ENCODE measurements around the gene RMND5A. TPM values are rescaled to one million over a fixed set of nuclear protein-coding genes. Genes with fewer than 3 reads are reported as not detected.

Gene RMND5A
- polyA plus RNA-seq, 1 of the 3 experiments (the other 2 are of a cell fraction) = 4.3 TPM

DNA sequence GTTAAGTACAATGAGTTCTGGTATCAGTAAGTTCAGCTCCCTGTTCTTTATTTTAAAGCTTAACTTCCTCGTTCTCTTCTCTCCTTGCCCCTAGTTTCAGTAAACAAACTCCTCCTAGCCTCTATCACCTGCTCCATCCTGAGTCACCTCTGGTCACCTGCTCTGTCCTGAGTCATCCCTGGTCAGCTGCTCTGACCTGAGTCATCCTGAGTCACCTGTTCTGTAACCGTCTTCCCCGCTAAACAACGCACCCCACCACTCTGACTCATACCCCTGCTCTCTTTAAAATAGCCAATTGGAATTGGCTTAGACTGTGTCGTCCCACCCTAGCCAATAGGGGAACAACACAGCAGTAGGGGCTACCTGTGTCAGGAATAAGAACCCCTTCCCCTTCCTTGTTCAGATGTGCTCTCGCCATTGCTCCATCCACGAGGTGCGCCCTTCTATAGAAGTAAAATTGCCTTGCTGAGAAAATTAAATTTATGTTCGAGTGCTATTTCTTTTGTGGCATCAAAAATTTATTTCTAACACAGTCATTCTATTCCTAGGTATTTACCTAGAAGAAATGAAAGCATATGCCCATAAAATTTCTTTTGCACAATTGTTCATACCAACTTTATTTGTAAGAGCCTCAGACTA is 24.9 kb upstream of the RMND5A start (continued):
- no peak for TF ChIP-seq SIN3A (IDR thresholded peaks at IDR 0.05; ENCODE audit: borderline replicate concordance, low read depth, low read length)

DNA sequence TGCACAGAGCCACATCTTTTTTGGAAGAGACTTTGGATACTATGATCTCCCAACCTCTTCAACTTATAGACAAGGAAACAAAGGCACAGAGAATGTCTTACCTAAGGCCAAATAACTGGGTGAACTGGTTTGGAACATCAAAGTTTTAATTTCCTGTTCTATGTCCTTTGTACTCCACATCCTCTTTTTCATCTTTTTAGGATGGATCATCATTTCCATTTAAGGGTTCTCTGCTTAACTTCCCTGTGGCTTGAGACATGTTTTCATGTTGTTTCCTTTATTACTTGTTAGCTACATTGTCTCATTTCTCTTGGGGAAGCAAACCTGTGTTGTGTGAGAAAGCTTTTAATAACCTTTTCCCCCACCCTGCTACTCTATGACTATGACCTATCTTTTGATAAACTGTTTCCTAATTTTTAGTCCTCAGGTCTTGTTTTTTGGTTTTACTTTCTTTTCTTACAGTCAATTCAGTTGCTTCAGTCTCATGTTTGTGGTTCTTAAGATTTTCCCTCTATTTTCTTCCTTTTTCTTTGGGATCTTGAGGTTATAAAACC is 22.5 kb upstream of the RMND5A start:
- no peaks in the 10 kb centered on the region for H3F3A ChIP-seq (replicated peaks; ENCODE audit: insufficient read depth)
- H3K27ac ChIP-seq (ENCODE audit: low read depth in 2 of 2, low read length in 1 of 2) = no peak overlapping the region
- no peaks in the 10 kb centered on the region for H3K36me3 ChIP-seq (replicated peaks in 1 of 2; ENCODE audit: control insufficient read depth in 1 of 2, insufficient read depth in 2 of 2, low read length in 1 of 2)
- no peaks in the 10 kb centered on the region for H3K4me1 ChIP-seq (ENCODE audit: control insufficient read depth in 1 of 2, insufficient read depth in 2 of 2, low read depth in 1 of 2, low read length in 1 of 2)
- H3K79me2 ChIP-seq (ENCODE audit: insufficient read depth) = no peaks in the 10 kb centered on the region
- no peak overlapping the region for H3K4me2 ChIP-seq
- no peaks in the 10 kb centered on the region for H3K9me2 ChIP-seq
- no peak overlapping the region for H3K4me3 ChIP-seq (ENCODE audit: low read depth in 2 of 2, low read length in 1 of 2)
- peaks cover 7% of the 10 kb centered on the region; the same call in 1 of the 2 replicates for H3K9me3 ChIP-seq
- H2AFZ ChIP-seq (ENCODE audit: low read depth) = no peak overlapping the region; the same call in 1 of the 2 replicates
- H4K20me1 ChIP-seq (ENCODE audit: insufficient read depth) = no peaks in the 10 kb centered on the region
- POLR2A ChIA-PET = no interaction called here
- H3K9ac ChIP-seq = no peak overlapping the region
- no peak for DNase-seq
- no peaks in the 10 kb centered on the region for H3K27me3 ChIP-seq (ENCODE audit: insufficient read depth)
- TF ChIP-seq, protein P1, sequence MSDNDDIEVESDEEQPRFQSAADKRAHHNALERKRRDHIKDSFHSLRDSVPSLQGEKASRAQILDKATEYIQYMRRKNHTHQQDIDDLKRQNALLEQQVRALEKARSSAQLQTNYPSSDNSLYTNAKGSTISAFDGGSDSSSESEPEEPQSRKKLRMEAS (IDR thresholded peaks at IDR 0.05; ENCODE audit: low read depth) = no peak
- TF ChIP-seq TEAD4 (IDR thresholded peaks at IDR 0.05; ENCODE audit: borderline replicate concordance, insufficient read depth) (no peak), ELF1 (IDR thresholded peaks at IDR 0.05) (no peak), EP300 (IDR thresholded peaks at IDR 0.05; ENCODE audit: borderline replicate concordance in 1 of 2, low read depth in 1 of 2, low read length in 1 of 2) (no peak), RXRA (IDR thresholded peaks at IDR 0.05; ENCODE audit: borderline replicate concordance, low read depth) (no peak), SMC3 (IDR thresholded peaks at IDR 0.05; ENCODE audit: low read depth, low read length) (no peak), FOXJ3 (CRISPR knock-in tag; IDR thresholded peaks at IDR 0.05) (no peak), FOSL2 (IDR thresholded peaks at IDR 0.05; ENCODE audit: borderline replicate concordance, low read depth) (no peak), GABPA (IDR thresholded peaks at IDR 0.05; ENCODE audit: low read depth) (no peak), PBX3 (IDR thresholded peaks at IDR 0.05) (no peak), ZBTB33 (IDR thresholded peaks at IDR 0.05; ENCODE audit: borderline replicate concordance, low read depth) (no peak), TCF12 (IDR thresholded peaks at IDR 0.05) (no peak), USF2 (IDR thresholded peaks at IDR 0.05; ENCODE audit: borderline replicate concordance, low read depth, low read length) (no peak), EZH2phosphoT487 (IDR thresholded peaks at IDR 0.05; ENCODE audit: borderline replicate concordance, low read depth) (no peak), NRF1 (IDR thresholded peaks at IDR 0.05; ENCODE audit: low read depth, low read length) (no peak), POLR2AphosphoS5 (IDR thresholded peaks at IDR 0.05; ENCODE audit: low read depth, low read length) (no peak), NFIC (IDR thresholded peaks at IDR 0.05; ENCODE audit: borderline replicate concordance) (no peak)
- CTCF ChIA-PET = no interaction called here
